ENCODE results near the gene LCN15. TPM values are rescaled to one million over a fixed set of nuclear protein-coding genes. Genes with fewer than 3 reads are reported as not detected.

The LCN15 gene
- total and polyA plus RNA-seq, 2 of the 13 experiments (the other 11 are each of a cell fraction or from before 2014, with no cell fraction given), result 1.3 to 53.7 TPM

GRCh38 chr9:136728080-136728547 is 36.2 kb downstream of the LCN15 start (continued):
- 0 out of 2 replicates have a peak, but pooled peaks have one; percentile 42 for TF ChIP-seq ZNF296 (CRISPR knock-in tag; conservative IDR thresholded peaks at IDR 0.05)
- TF ChIP-seq RBFOX2 (IDR thresholded peaks at IDR 0.05; ENCODE audit: low read depth, low read length), result peak; percentile 99
- TF ChIP-seq HOXA9 (CRISPR knock-in tag; IDR thresholded peaks at IDR 0.05; ENCODE audit: borderline replicate concordance), result peak; percentile 34; the same call in 1 of the 2 replicates
- 0 out of 2 replicates have a peak, but pooled peaks have one; percentile 31 for TF ChIP-seq ZNF34 (CRISPR knock-in tag; IDR thresholded peaks at IDR 0.05; ENCODE audit: borderline replicate concordance)
- peak; percentile 74; the same call in 1 of the 2 replicates for TF ChIP-seq BORCS8-MEF2B (CRISPR knock-in tag; IDR thresholded peaks at IDR 0.05)
- no peak for TF ChIP-seq ZNF350 (CRISPR knock-in tag; IDR thresholded peaks at IDR 0.05; ENCODE audit: borderline replicate concordance, low read depth)
- peak; percentile 95; the same call in 1 of the 2 replicates for TF ChIP-seq EEA1 (CRISPR knock-in tag; IDR thresholded peaks at IDR 0.05; ENCODE audit: borderline replicate concordance)
- TF ChIP-seq NR1H2 (CRISPR knock-in tag; IDR thresholded peaks at IDR 0.05; ENCODE audit: borderline replicate concordance, low read depth), result no peak
- peak; percentile 43; the same call in 1 of the 2 replicates for TF ChIP-seq ZNF598 (CRISPR knock-in tag; IDR thresholded peaks at IDR 0.05; ENCODE audit: borderline replicate concordance)
- no peak for TF ChIP-seq REL (CRISPR knock-in tag; conservative IDR thresholded peaks at IDR 0.05)
- TF ChIP-seq ZNF326 (CRISPR knock-in tag; IDR thresholded peaks at IDR 0.05; ENCODE audit: borderline replicate concordance), result no peak
- TF ChIP-seq ZNF446 (CRISPR knock-in tag; IDR thresholded peaks at IDR 0.05), result no peak; the same call in none of the 2 replicates
- peak; percentile 72 for TF ChIP-seq PHF8 (CRISPR knock-in tag; IDR thresholded peaks at IDR 0.05)
- TF ChIP-seq ZNF597 (CRISPR knock-in tag; IDR thresholded peaks at IDR 0.05), result 0 out of 2 replicates have a peak, but pooled peaks have one; percentile 87
- peak; percentile 82 for TF ChIP-seq ZNF503 (CRISPR knock-in tag; IDR thresholded peaks at IDR 0.05)
- TF ChIP-seq RARG (CRISPR knock-in tag; IDR thresholded peaks at IDR 0.05; ENCODE audit: low read depth), result no peak; the same call in 1 of the 2 replicates
- peak; percentile 62; the same call in 1 of the 2 replicates for TF ChIP-seq ARID5B (CRISPR knock-in tag; IDR thresholded peaks at IDR 0.05)
- peak; percentile 83 for TF ChIP-seq IKZF5 (CRISPR knock-in tag; IDR thresholded peaks at IDR 0.05)
- no peak for TF ChIP-seq ZNF562 (CRISPR knock-in tag; IDR thresholded peaks at IDR 0.05; ENCODE audit: borderline replicate concordance)
- TF ChIP-seq NR2F1 (CRISPR knock-in tag; IDR thresholded peaks at IDR 0.05), result peak in 1 of 2 experiments; percentile 45; a peak in 1 of 4 replicates
- no peak; the same call in none of the 2 replicates for TF ChIP-seq ZNF333 (CRISPR knock-in tag; IDR thresholded peaks at IDR 0.05; ENCODE audit: borderline replicate concordance)
